GM18907 (cell line): Measurements from ENCODE around the gene CBARP.

Source experiments
- ATAC-seq: cut with Tn5 transposase; IDR thresholded peaks from one replicate; pipeline ENCODE4 v1.9.1; 2021; ENCODE audit warnings: mild to moderate bottlenecking, moderate library complexity; ENCODE audit not compliant: unreplicated experiment

Gene CBARP

GRCh38 chr19:1237754-1238368, at the start of gene CBARP:
Gene CBARP, minus strand, starts transcription at chr19:1238005. Its CDS starts 1,905 bp downstream, at chr19:1236100.
- no peak for ATAC-seq

- no peak for ATAC-seq
These were observed 48.9 kb upstream of the CBARP start for GRCh38 chr19:1286487-1287353.

GRCh38 chr19:1285737-1286360, 48.0 kb upstream of the CBARP start, which contains the start of gene EFNA2:
Gene EFNA2, plus strand, starts transcription at chr19:1285873. Its CDS starts 296 bp downstream, at chr19:1286169.
- ATAC-seq: no peak

- ATAC-seq: no peak
These were observed 47.4 kb upstream of the CBARP start for GRCh38 chr19:1284979-1285736.

GRCh38 chr19:1284293-1284978, 46.6 kb upstream of the CBARP start:
- no peak for ATAC-seq

- ATAC-seq: no peak
These were observed 46.1 kb upstream of the CBARP start for GRCh38 chr19:1283917-1284292.

- no peak for ATAC-seq
These were observed 45.6 kb upstream of the CBARP start for GRCh38 chr19:1283207-1283916.

- no peak for ATAC-seq
These were observed 44.9 kb upstream of the CBARP start for GRCh38 chr19:1282588-1283206.

- no peak for ATAC-seq
These were observed 43.9 kb upstream of the CBARP start for GRCh38 chr19:1281569-1282287.

- no peak for ATAC-seq
These were observed 43.1 kb upstream of the CBARP start for GRCh38 chr19:1280636-1281568.

- ATAC-seq: no peak
These were observed 42.1 kb upstream of the CBARP start for GRCh38 chr19:1279782-1280341.

GRCh38 chr19:1278713-1279660, 41.2 kb upstream of the CBARP start:
- no peak for ATAC-seq

GRCh38 chr19:1278074-1278473, 40.3 kb upstream of the CBARP start:
- ATAC-seq: no peak

GRCh38 chr19:1277061-1277460, 39.3 kb upstream of the CBARP start:
- no peak for ATAC-seq

- ATAC-seq: no peak
These were observed 38.8 kb upstream of the CBARP start for GRCh38 chr19:1276628-1277022.

GRCh38 chr19:1275976-1276627, 38.3 kb upstream of the CBARP start:
- ATAC-seq: no peak
